K562 (cell line): ENCODE measurements around the gene OSCP1. TPM values are rescaled to one million over a fixed set of nuclear protein-coding genes. Genes with fewer than 3 reads are reported as not detected.

ENCODE experiments used
- ATAC-seq: fragments of 200-7000 bp; cut with Tn5 transposase; 3 replicates; pipeline ENCODE4 v1.9.1; 2020; ENCODE audit warnings: moderate library complexity
- BruUV-seq: library from RNA; stranded (reverse); fragments of 400-500 nt; replicated peaks from 2 replicates; lab custom pipeline; 2021; lab: Mats Ljungman, UMichigan
- CTCF ChIA-PET: fragments of 300-600 bp; formaldehyde crosslinking; extraction: SDS; loops from one replicate; lab custom pipeline; 2021; ENCODE audit warnings: low intra/inter-chr PET ratio; lab: Yijun Ruan, JAX
- POLR2A ChIA-PET: fragments of 300-600, 350-650 bp; sonication (Branson Sonifier 250); formaldehyde crosslinking; extraction: SDS; loops from one replicate; lab custom pipeline; 2021; ENCODE audit warnings: antibody characterized with exemption, inconsistent platforms; lab: Yijun Ruan, JAX
- DNase-seq, 4 experiments: peaks; one replicate each; pipeline versions ENCODE4 v3.0.0 to v3.0.0-alpha.2; 2011 to 2018; ENCODE audit warnings: low spot score in 3 of 4, mixed read lengths in 3 of 4; ENCODE audit errors: extremely low read depth in 1 of 4
- FAIRE-seq: peaks from 2 replicates; lab custom pipeline; 2011; peaks lifted over from hg19 to GRCh38; lab: Jason Lieb, UNC
- H2AFZ ChIP-seq: 2 replicates; pipeline ENCODE4 v1.6.0; 2011; ENCODE audit warnings: low read depth, low read length, control low read depth, inconsistent platforms
- H3K27ac ChIP-seq: fragments of 200-600 bp; 3 replicates; pipeline ENCODE4 v1.8.0; 2011; ENCODE audit warnings: low read depth, mild to moderate bottlenecking, control low read depth, inconsistent platforms, low read length, moderate library complexity, mixed read lengths; ENCODE audit errors: extremely low read depth
- H3K27me3 ChIP-seq, 2 experiments: fragments of 300-600 bp in 1 of 2; 2 replicates in 1 of 2; 3 replicates in 1 of 2; pipeline versions ENCODE4 v1.6.0 to v1.8.0; 2011; ENCODE audit warnings: inconsistent platforms in 2 of 2, low read length in 2 of 2, mild to moderate bottlenecking in 1 of 2, mixed read lengths in 1 of 2, moderate library complexity in 1 of 2; ENCODE audit not compliant: control insufficient read depth in 2 of 2, insufficient read depth in 2 of 2
- H3K36me3 ChIP-seq: fragments of 300-600 bp; 3 replicates; pipeline ENCODE4 v1.8.0; 2011; ENCODE audit warnings: mild to moderate bottlenecking, low read length, inconsistent platforms; ENCODE audit not compliant: control insufficient read depth, insufficient read depth
- H3K4me1 ChIP-seq, 2 experiments: fragments of 200-600 bp in 1 of 2; replicated peaks in 1 of 2; 2 replicates in 1 of 2; 3 replicates in 1 of 2; pipeline versions ENCODE4 v1.5.1 to v1.8.0; 2011; ENCODE audit warnings: inconsistent platforms in 2 of 2, low read length in 2 of 2, mild to moderate bottlenecking in 1 of 2, mixed read lengths in 1 of 2, moderate library complexity in 1 of 2; ENCODE audit not compliant: control insufficient read depth in 2 of 2, insufficient read depth in 2 of 2
- H3K4me2 ChIP-seq: 2 replicates; pipeline ENCODE4 v1.6.1; 2011; ENCODE audit warnings: low read length, control low read depth, inconsistent platforms, mixed read lengths; ENCODE audit not compliant: insufficient read depth
- H3K4me3 ChIP-seq: fragments of 200-600 bp; sonication (generic), shearing (Covaris generic); 2 replicates; pipeline ENCODE4 v1.5.1; 2016; ENCODE audit warnings: control low read depth, inconsistent platforms
- H3K79me2 ChIP-seq: fragments of 200-600 bp; 3 replicates; pipeline ENCODE4 v1.8.0; 2011; ENCODE audit warnings: low read length, inconsistent platforms; ENCODE audit not compliant: control insufficient read depth, insufficient read depth
- H3K9ac ChIP-seq, 2 experiments: 2 replicates each; pipeline versions ENCODE4 v1.6.0 to v1.6.1; 2011; ENCODE audit warnings: low read depth in 2 of 2, low read length in 2 of 2, control low read depth in 1 of 2, inconsistent platforms in 1 of 2, mild to moderate bottlenecking in 1 of 2, mixed read lengths in 1 of 2; ENCODE audit not compliant: insufficient read depth in 1 of 2
- H3K9me1 ChIP-seq: one replicate; pipeline ENCODE4 v1.6.0; 2011; ENCODE audit warnings: inconsistent platforms, mild to moderate bottlenecking, low read length, moderate library complexity; ENCODE audit not compliant: control insufficient read depth, insufficient read depth
- H3K9me3 ChIP-seq: replicated peaks from 2 replicates; pipeline ENCODE4 v1.5.1; 2011; ENCODE audit warnings: low read depth, low read length, inconsistent platforms; ENCODE audit not compliant: control insufficient read depth, insufficient read depth
- H4K20me1 ChIP-seq: replicated peaks from 2 replicates; pipeline ENCODE4 v1.6.1; 2011; ENCODE audit warnings: low read length, inconsistent platforms, mixed read lengths; ENCODE audit not compliant: control insufficient read depth, insufficient read depth
- DPF2 ChIP-seq: fragments of 450-650 bp; IDR thresholded peaks from 2 replicates; pipeline ENCODE4 v1.6.1; 2016
- ETV1 ChIP-seq: fragments of 450-650 bp; conservative IDR thresholded peaks from 2 replicates; pipeline ENCODE4 v1.6.1; 2016; ENCODE audit warnings: missing genetic modification characterization, control low read depth, low read depth, missing compliant biosample characterization
- FOXA1 ChIP-seq: fragments of 450-650 bp; IDR thresholded peaks from 2 replicates; pipeline ENCODE4 v1.6.1; 2016; ENCODE audit warnings: mild to moderate bottlenecking, borderline replicate concordance
- GATA2 ChIP-seq: sonication (generic); formaldehyde crosslinking; IDR thresholded peaks from 2 replicates; pipeline ENCODE4 v1.4.0; 2020; ENCODE audit warnings: mild to moderate bottlenecking, missing genetic modification reagents
- HINFP ChIP-seq: fragments of 450-650 bp; conservative IDR thresholded peaks from 2 replicates; pipeline ENCODE4 v1.6.1; 2016; ENCODE audit warnings: missing genetic modification characterization, low read depth, mild to moderate bottlenecking, control low read depth, missing compliant biosample characterization
- KLF16 ChIP-seq: IDR thresholded peaks from 2 replicates; pipeline ENCODE4 v1.6.1; 2016; ENCODE audit warnings: antibody characterized with exemption
- MAX ChIP-seq: sonication (generic); formaldehyde crosslinking; IDR thresholded peaks from 2 replicates; pipeline ENCODE4 v1.9.0; 2022; ENCODE audit warnings: mild to moderate bottlenecking, missing genetic modification reagents
- MAZ ChIP-seq, 2 experiments: fragments of 450-650 bp in 1 of 2; sonication (generic) in 1 of 2; formaldehyde crosslinking; IDR thresholded peaks in 1 of 2; conservative IDR thresholded peaks in 1 of 2; 2 replicates each; pipeline versions ENCODE4 v1.4.0 to v1.5.0; 2020; ENCODE audit warnings: mild to moderate bottlenecking in 1 of 2, missing genetic modification reagents in 1 of 2
- RBM14 ChIP-seq: fragments of 200-400 bp; formaldehyde crosslinking; IDR thresholded peaks from 2 replicates; pipeline ENCODE4 v1.6.1; 2018; ENCODE audit warnings: low read depth, mild to moderate bottlenecking, low read length, moderate library complexity, borderline replicate concordance; ENCODE audit not compliant: insufficient read depth
- SAFB2 ChIP-seq: fragments of 200-400 bp; formaldehyde crosslinking; IDR thresholded peaks from 2 replicates; pipeline ENCODE4 v1.6.1; 2018; ENCODE audit warnings: borderline replicate concordance, low read length, low read depth, moderate library complexity; ENCODE audit not compliant: severe bottlenecking
- THRA ChIP-seq: fragments of 450-650 bp; IDR thresholded peaks from 2 replicates; pipeline ENCODE4 v1.6.1; 2017; ENCODE audit warnings: mild to moderate bottlenecking, moderate library complexity
- TRIM25 ChIP-seq: fragments of 450-650 bp; IDR thresholded peaks from 2 replicates; pipeline ENCODE4 v1.7.0; 2016; ENCODE audit warnings: borderline replicate concordance
- ZBTB2 ChIP-seq: fragments of 450-650 bp; IDR thresholded peaks from 2 replicates; pipeline ENCODE4 v1.6.1; 2016; ENCODE audit warnings: antibody characterized with exemption
- WGBS: fragments of 100-300 bp; shearing (Covaris generic); methylation state at CpG from one replicate; pipeline ENCODE4 v1.1.6; 2016; ENCODE audit warnings: low coverage, mixed read lengths; ENCODE audit not compliant: insufficient coverage; ENCODE audit errors: missing lambda C conversion rate; 5-methylcytosine and 5-hydroxymethylcytosine counted together
- in situ Hi-C: fragments of 300-500 bp; cut with MboI; formaldehyde crosslinking; loops from 4 replicates; pipeline ENCODE4 v1.15.0; 2018; ENCODE audit warnings: inconsistent platforms, mixed read lengths
- intact Hi-C: fragments of 100-400 bp; cut with micrococcal nuclease; formaldehyde crosslinking; loops from 2 replicates; pipeline ENCODE4 v1.14.2; 2022
- polyA plus RNA-seq, 8 experiments: library from polyadenylated mRNA; depleted of rRNA in 4 of 8; stranded (reverse) in 5 of 8; unstranded in 3 of 8; fragments of >200 nt; fragmentation: Nextera tagmentation in 2 of 8; fragmentation: Illumina TruSeq in 1 of 8; extraction: Ambion mirVana in 2 of 8; extraction: Trizol in 1 of 8; gene quantifications; 2 replicates each; pipeline versions ENCODE4 v1.2.1 to v1.2.3, GENCODE V29; 2011 to 2014; ENCODE audit warnings: inconsistent platforms in 1 of 8, missing spikeins in 1 of 8
- total RNA-seq, 7 experiments: library from RNA; depleted of rRNA in 6 of 7; stranded (reverse); fragments of >200 nt in 6 of 7; fragmentation: Illumina TruSeq in 2 of 7; extraction: Trizol in 2 of 7; gene quantifications; 2 replicates each; pipeline versions ENCODE4 v1.2.1 to v1.2.3, GENCODE V29; 2011 to 2021; ENCODE audit warnings: low replicate concordance in 1 of 7

The OSCP1 gene
- total and polyA plus RNA-seq, 9 of the 15 experiments (the other 6 are each of a cell fraction or from before 2014, with no cell fraction given) = 0.15 to 0.40 (median 0.33) TPM; not detected in 5

- Histone ChIP-seq H3K36me3 (peaks cover 7% of the 10 kb centered on the region; the same call in 1 of the 3 replicates), H3K4me3 (no peak overlapping the region), H3K9ac (peak overlapping the region in 1 of 2 experiments; percentile 59; a peak in 1 of 4 replicates), H3K27ac (peak overlapping the region; percentile 22; the same call in 2 of the 3 replicates), H3K79me2 (no peaks in the 10 kb centered on the region), H3K9me3 (0 out of 2 replicates have a peak, but pooled peaks cover 4% of the 10 kb centered on the region), H3K4me1 (peaks cover 7 to 8% of the 10 kb centered on the region in 2 experiments; a peak in 3 of 5 replicates), H4K20me1 (no peaks in the 10 kb centered on the region), H2AFZ (peak overlapping the region; percentile 65), H3K27me3 (no peaks in the 10 kb centered on the region), H3K4me2 (peak overlapping the region; percentile 44), H3K9me1 (no peaks in the 10 kb centered on the region)
- in situ Hi-C loops = no loop called here
- intact Hi-C loops = no loop called here
- peak; percentile 60 to 88 (median 73) for DNase-seq
- BruUV-seq = no TSS peak
- FAIRE-seq = peak; percentile 98
- WGBS = 20% methylated on average over 11 of the region's 11 CpGs
- CTCF ChIA-PET = no interaction called here
- POLR2A ChIA-PET = interaction anchor here (0.5 to 2.2 kb wide), 7 partner anchors 9 to 293 kb away, joined by 3 to 15 read pairs (median 4); partner anchors contain the start of genes LSM10 and STK40
- ATAC-seq = peak; percentile 99
- TF ChIP-seq THRA (no peak), ZBTB2 (no peak), KLF16 (no peak), MAZ (CRISPR knock-in tag; conservative IDR thresholded peaks at IDR 0.05 in 1 of 2, IDR thresholded peaks at IDR 0.05 in 1 of 2) (no peak), DPF2 (0 out of 2 replicates have a peak, but pooled peaks have one; percentile 35), HINFP (tag) (no peak), TRIM25 (no peak), MAX (CRISPR knock-in tag) (no peak), ETV1 (tag) (no peak), GATA2 (CRISPR knock-in tag) (no peak), RBM14 (no peak), SAFB2 (no peak), FOXA1 (no peak)
Observed at GRCh38 chr1:36411674-36412648, 38.3 kb downstream of the OSCP1 start.
